ENCODE results near the gene GRAMD1A. TPM values are rescaled to one million over a fixed set of nuclear protein-coding genes. Genes with fewer than 3 reads are reported as not detected.

Gene GRAMD1A
- total and polyA plus RNA-seq, 4 experiments from 2014 or later = 16.3 to 221 (median 130) TPM

GRCh38 chr19:35063940-35064818, 64.1 kb downstream of the GRAMD1A start:
- ChIA-PET CTCF (ENCODE audit: partially characterized antibody) (interaction anchor here (0.8 to 1.0 kb wide), 2 partner anchors 18 to 200 kb away, joined by 3 read pairs; no protein-coding TSS in a partner anchor), POLR2A (ENCODE audit: partially characterized antibody) (interaction anchor here (0.6 to 1.0 kb wide), 3 partner anchors 20 to 320 kb away, joined by 3 to 5 read pairs (median 3); no protein-coding TSS in a partner anchor)
- peaks cover 1 to 2% of the 10 kb centered on the region in 2 donors for H3K27me3 Mint-ChIP-seq
- intact Hi-C loops (cut with micrococcal nuclease) = no loop called here
- no peak overlapping the region for H3K27ac ChIP-seq (ENCODE audit: low read depth, low read length)
- no peaks in the 10 kb centered on the region for H3K9me3 ChIP-seq (ENCODE audit: control insufficient read depth in 1 of 2, low read length in 2 of 2)
- H3K9me3 Mint-ChIP-seq = no peaks in the 10 kb centered on the region
- H3K27ac Mint-ChIP-seq = peak overlapping the region in 3 of 7 donors; percentile 2 to 66 (median 62)
- no peaks in the 10 kb centered on the region for H3K36me3 Mint-ChIP-seq
- no peak for DNase-seq
- no peaks in the 10 kb centered on the region for H3K36me3 ChIP-seq (ENCODE audit: insufficient read depth, low read length)
- no peak overlapping the region for H3K4me3 ChIP-seq (ENCODE audit: low read length in 2 of 2)
- H3K4me1 Mint-ChIP-seq = peaks cover 4 to 10% (median 6%) of the 10 kb centered on the region in 4 donors
- H3K4me1 ChIP-seq (ENCODE audit: insufficient read depth, low read length) = peaks cover 6% of the 10 kb centered on the region
- no peaks in the 10 kb centered on the region for H3K27me3 ChIP-seq (ENCODE audit: insufficient read depth, low read length)
- no peak overlapping the region for H3K4me3 Mint-ChIP-seq

DNA sequence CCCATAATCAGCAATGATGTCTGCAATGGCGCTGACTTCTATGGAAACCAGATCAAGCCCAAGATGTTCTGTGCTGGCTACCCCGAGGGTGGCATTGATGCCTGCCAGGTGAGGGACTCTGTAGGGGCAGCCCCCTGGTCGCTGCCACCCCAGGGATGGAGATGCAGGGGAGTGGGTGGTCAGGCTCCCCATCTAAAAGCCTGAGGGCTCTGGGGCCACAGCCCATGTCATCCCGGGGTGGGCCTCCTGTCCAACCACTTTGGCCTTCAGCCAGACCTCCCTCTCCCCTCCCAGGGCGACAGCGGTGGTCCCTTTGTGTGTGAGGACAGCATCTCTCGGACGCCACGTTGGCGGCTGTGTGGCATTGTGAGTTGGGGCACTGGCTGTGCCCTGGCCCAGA, 65.5 kb downstream of the GRAMD1A start:
- Histone ChIP-seq H3K36me3 (ENCODE audit: insufficient read depth, low read length) (no peaks in the 10 kb centered on the region), H3K4me1 (ENCODE audit: insufficient read depth, low read length) (peaks cover 6% of the 10 kb centered on the region), H3K4me3 (ENCODE audit: low read length in 2 of 2) (no peak overlapping the region), H3K9me3 (ENCODE audit: control insufficient read depth in 1 of 2, low read length in 2 of 2) (peaks cover 0 to 3% of the 10 kb centered on the region in 2 donors), H3K27ac (ENCODE audit: low read depth, low read length) (no peak overlapping the region), H3K27me3 (ENCODE audit: insufficient read depth, low read length) (no peaks in the 10 kb centered on the region)
- ChIA-PET CTCF (ENCODE audit: partially characterized antibody) (interaction anchor here (1.3 to 3.3 kb wide), 5 partner anchors 9 to 152 kb away, joined by 5 to 32 read pairs (median 7); partner anchors contain the start of gene FXYD5), POLR2A (ENCODE audit: partially characterized antibody) (no interaction called here)
- Mint-ChIP-seq H3K4me3 (no peak overlapping the region), H3K27ac (no peak overlapping the region), H3K4me1 (peaks cover 4 to 10% (median 6%) of the 10 kb centered on the region in 4 donors), H3K36me3 (peaks cover 0 to 1% of the 10 kb centered on the region in 2 donors), H3K27me3 (peaks cover 1 to 2% of the 10 kb centered on the region in 2 donors), H3K9me3 (peaks cover 0 to 4% (median 2%) of the 10 kb centered on the region in 8 donors)
- no peak for DNase-seq
- intact Hi-C loops (cut with micrococcal nuclease) = no loop called here

- peak overlapping the region in 1 of 7 donors; percentile 31 for H3K27ac Mint-ChIP-seq
- intact Hi-C loops (cut with micrococcal nuclease) = no loop called here
- H3K4me1 Mint-ChIP-seq = peaks cover 4 to 10% (median 6%) of the 10 kb centered on the region in 4 donors
- Histone ChIP-seq H3K9me3 (ENCODE audit: control insufficient read depth in 1 of 2, low read length in 2 of 2) (peaks cover 0 to 3% of the 10 kb centered on the region in 2 donors), H3K27ac (ENCODE audit: low read depth, low read length) (no peak overlapping the region), H3K4me3 (ENCODE audit: low read length in 2 of 2) (no peak overlapping the region), H3K4me1 (ENCODE audit: insufficient read depth, low read length) (peaks cover 6% of the 10 kb centered on the region), H3K36me3 (ENCODE audit: insufficient read depth, low read length) (no peaks in the 10 kb centered on the region), H3K27me3 (ENCODE audit: insufficient read depth, low read length) (no peaks in the 10 kb centered on the region)
- peaks cover 0 to 7% (median 5%) of the 10 kb centered on the region in 8 donors for H3K9me3 Mint-ChIP-seq
- peaks cover 1 to 2% of the 10 kb centered on the region in 2 donors for H3K27me3 Mint-ChIP-seq
- ChIA-PET CTCF (ENCODE audit: partially characterized antibody) (interaction anchor here (0.7 to 3.3 kb wide), 27 partner anchors 10 to 429 kb away, joined by 3 to 32 read pairs (median 4); partner anchors contain the start of genes FXYD5 and LGI4), POLR2A (ENCODE audit: partially characterized antibody) (interaction anchor here (1.3 kb wide), 1 partner anchor 52 kb away, joined by 4 read pairs; no protein-coding TSS in a partner anchor)
- peaks cover 0 to 4% of the 10 kb centered on the region in 2 donors for H3K36me3 Mint-ChIP-seq
- no peak overlapping the region for H3K4me3 Mint-ChIP-seq
- no peak for DNase-seq
Measured at GRCh38 chr19:35066121-35066520, 66.0 kb downstream of the GRAMD1A start.

DNA sequence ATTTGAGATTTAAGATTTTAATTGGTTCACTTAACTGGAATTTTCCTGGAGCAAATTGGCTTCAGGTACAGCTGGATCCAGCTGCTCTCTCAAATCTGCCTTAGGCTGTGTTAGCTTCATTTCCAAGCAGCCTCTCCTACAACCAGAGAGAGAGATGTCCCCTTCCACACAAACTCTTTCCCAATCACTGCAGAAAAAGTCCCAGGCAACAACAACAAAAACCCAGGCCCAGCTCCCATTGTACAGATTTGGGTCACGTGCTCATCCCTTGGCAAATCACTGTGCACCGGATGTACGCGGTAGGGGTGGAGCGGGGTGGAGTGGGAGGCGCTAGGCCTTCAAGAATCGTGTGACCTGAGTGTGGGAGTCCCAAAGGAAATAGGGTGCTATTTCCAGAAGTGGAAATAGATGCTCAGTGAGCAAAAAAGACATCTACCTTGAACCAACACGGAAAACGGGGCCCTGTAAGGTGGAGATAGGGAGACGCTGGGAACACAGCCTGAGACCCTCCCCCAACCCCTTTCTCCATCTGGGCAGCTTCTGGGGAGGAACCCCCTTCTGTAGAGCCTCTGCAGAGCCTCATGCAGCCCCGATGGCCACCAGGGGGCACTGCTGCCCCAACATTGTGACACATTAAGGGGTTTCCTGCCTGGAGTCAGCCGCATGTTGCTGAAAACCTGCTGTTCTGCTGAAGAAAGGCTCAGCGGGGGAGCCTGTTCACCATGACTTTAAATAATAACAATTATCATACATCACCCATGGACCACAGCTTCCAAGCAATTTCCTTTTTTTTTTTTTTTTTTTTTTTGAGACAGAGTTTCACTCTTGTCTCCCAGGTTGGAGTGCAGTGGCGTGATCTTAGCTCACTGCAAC, 66.8 kb downstream of the GRAMD1A start:
- peak overlapping the region in 6 of 7 donors; percentile 43 to 83 (median 71) for H3K27ac Mint-ChIP-seq
- ChIA-PET CTCF (ENCODE audit: partially characterized antibody) (interaction anchor here (0.7 to 3.3 kb wide), 37 partner anchors 11 to 565 kb away, joined by 3 to 32 read pairs (median 4); partner anchors contain the start of genes FXYD5 and LGI4), POLR2A (ENCODE audit: partially characterized antibody) (interaction anchor here (0.7 to 1.3 kb wide), 3 partner anchors 52 to 87 kb away, joined by 3 to 4 read pairs (median 4); no protein-coding TSS in a partner anchor)
- H3K27me3 Mint-ChIP-seq = peaks cover 1 to 2% of the 10 kb centered on the region in 2 donors
- H3K36me3 ChIP-seq (ENCODE audit: insufficient read depth, low read length) = no peaks in the 10 kb centered on the region
- intact Hi-C loops (cut with micrococcal nuclease) = loop anchor here (1.0 kb wide), 3 partner anchors 74 to 428 kb away; no protein-coding TSS in a partner anchor
- peaks cover 4 to 10% (median 6%) of the 10 kb centered on the region in 4 donors for H3K4me1 Mint-ChIP-seq
- no peak overlapping the region for H3K4me3 Mint-ChIP-seq
- peak; percentile 83 to 85 (median 85) for DNase-seq
- peaks cover 0 to 4% of the 10 kb centered on the region in 2 donors for H3K36me3 Mint-ChIP-seq
- H3K27ac ChIP-seq (ENCODE audit: low read depth, low read length) = no peak overlapping the region
- no peak overlapping the region for H3K4me3 ChIP-seq (ENCODE audit: low read length in 2 of 2)
- peaks cover 6% of the 10 kb centered on the region for H3K4me1 ChIP-seq (ENCODE audit: insufficient read depth, low read length)
- H3K9me3 Mint-ChIP-seq = peaks cover 0 to 9% (median 5%) of the 10 kb centered on the region in 8 donors
- peaks cover 0 to 3% of the 10 kb centered on the region in 2 donors for H3K9me3 ChIP-seq (ENCODE audit: control insufficient read depth in 1 of 2, low read length in 2 of 2)
- no peaks in the 10 kb centered on the region for H3K27me3 ChIP-seq (ENCODE audit: insufficient read depth, low read length)

DNA sequence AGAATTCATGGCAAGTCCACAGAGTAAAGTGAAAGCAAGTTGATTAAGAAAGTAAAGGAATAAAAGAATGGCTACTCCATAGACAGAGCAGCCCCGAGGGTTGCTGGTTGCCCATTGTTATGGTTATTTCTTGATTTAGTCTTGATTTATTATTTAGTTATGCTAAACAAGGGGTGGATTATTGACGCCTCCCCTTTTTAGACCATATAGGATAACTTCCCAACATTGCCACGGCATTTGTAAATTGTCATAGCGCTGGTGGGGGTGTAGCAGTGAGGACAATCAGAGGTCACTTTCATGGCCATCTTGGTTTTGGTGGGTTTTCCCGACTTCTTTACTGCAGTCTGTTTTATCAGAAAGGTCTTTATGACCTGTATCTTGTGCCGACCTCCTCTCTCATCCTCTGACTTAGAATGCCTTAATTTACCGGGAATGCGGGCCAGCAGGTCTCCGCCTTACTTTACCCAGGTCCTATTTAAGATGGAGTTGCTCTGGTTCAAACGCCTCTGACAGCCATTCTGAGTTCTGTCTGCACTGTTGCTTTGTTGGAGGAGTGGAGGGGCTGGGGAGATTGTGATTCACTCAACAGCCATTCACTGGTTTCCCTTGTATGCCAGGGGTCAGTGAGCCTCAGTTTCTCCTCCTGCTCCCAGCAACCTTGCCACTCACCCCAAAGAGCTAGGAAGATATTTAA, 69.0 kb downstream of the GRAMD1A start:
- H3K27me3 ChIP-seq (ENCODE audit: insufficient read depth, low read length) = no peaks in the 10 kb centered on the region
- ChIA-PET CTCF (ENCODE audit: partially characterized antibody) (interaction anchor here (0.7 to 3.3 kb wide), 6 partner anchors 13 to 283 kb away, joined by 3 to 32 read pairs (median 4); partner anchors contain the start of gene FXYD5), POLR2A (ENCODE audit: partially characterized antibody) (no interaction called here)
- Mint-ChIP-seq H3K4me3 (peak overlapping the region in 1 of 8 donors; percentile 30), H3K27ac (no peak overlapping the region), H3K9me3 (peaks cover 0 to 9% (median 5%) of the 10 kb centered on the region in 8 donors), H3K27me3 (peaks cover 1 to 2% of the 10 kb centered on the region in 2 donors), H3K4me1 (peaks cover 4 to 10% (median 6%) of the 10 kb centered on the region in 4 donors), H3K36me3 (peaks cover 0 to 4% of the 10 kb centered on the region in 2 donors)
- H3K4me3 ChIP-seq (ENCODE audit: low read length in 2 of 2) = no peak overlapping the region
- no peak for DNase-seq
- H3K27ac ChIP-seq (ENCODE audit: low read depth, low read length) = no peak overlapping the region
- intact Hi-C loops (cut with micrococcal nuclease) = no loop called here
- H3K9me3 ChIP-seq (ENCODE audit: control insufficient read depth in 1 of 2, low read length in 2 of 2) = peaks cover 0 to 3% of the 10 kb centered on the region in 2 donors
- H3K36me3 ChIP-seq (ENCODE audit: insufficient read depth, low read length) = no peaks in the 10 kb centered on the region
- peaks cover 6% of the 10 kb centered on the region for H3K4me1 ChIP-seq (ENCODE audit: insufficient read depth, low read length)

GRCh38 chr19:35069696-35070095, 69.6 kb downstream of the GRAMD1A start:
- intact Hi-C loops (cut with micrococcal nuclease) = no loop called here
- Histone ChIP-seq H3K4me1 (ENCODE audit: insufficient read depth, low read length) (peaks cover 6% of the 10 kb centered on the region), H3K4me3 (ENCODE audit: low read length in 2 of 2) (no peak overlapping the region), H3K27me3 (ENCODE audit: insufficient read depth, low read length) (no peaks in the 10 kb centered on the region), H3K9me3 (ENCODE audit: control insufficient read depth in 1 of 2, low read length in 2 of 2) (peaks cover 0 to 3% of the 10 kb centered on the region in 2 donors), H3K36me3 (ENCODE audit: insufficient read depth, low read length) (no peaks in the 10 kb centered on the region), H3K27ac (ENCODE audit: low read depth, low read length) (no peak overlapping the region)
- peaks cover 4 to 10% (median 6%) of the 10 kb centered on the region in 4 donors for H3K4me1 Mint-ChIP-seq
- peaks cover 1 to 2% of the 10 kb centered on the region in 2 donors for H3K27me3 Mint-ChIP-seq
- H3K27ac Mint-ChIP-seq = no peak overlapping the region
- POLR2A ChIA-PET (ENCODE audit: partially characterized antibody) = no interaction called here
- no peak for DNase-seq
- peaks cover 0 to 4% of the 10 kb centered on the region in 2 donors for H3K36me3 Mint-ChIP-seq
- H3K4me3 Mint-ChIP-seq = no peak overlapping the region
- CTCF ChIA-PET (ENCODE audit: partially characterized antibody) = interaction anchor here (0.7 to 2.1 kb wide), 7 partner anchors 21 to 283 kb away, joined by 3 to 7 read pairs (median 4); partner anchors contain the start of gene FXYD5
- peaks cover 0 to 9% (median 5%) of the 10 kb centered on the region in 8 donors for H3K9me3 Mint-ChIP-seq

Measured in CD4-positive, alpha-beta memory T cell (primary cell).